H1 (cell line): ENCODE data around the gene FECH. TPM values are rescaled to one million over a fixed set of nuclear protein-coding genes. Genes with fewer than 3 reads are reported as not detected.

Source experiments
- CHD2 ChIP-seq: IDR thresholded peaks from 2 replicates; pipeline ENCODE4 v1.6.1; 2012; ENCODE audit warnings: low read length, improper control_type of control experiment
- CTBP2 ChIP-seq: IDR thresholded peaks from 2 replicates; pipeline ENCODE4 v1.7.0; 2011; ENCODE audit warnings: borderline replicate concordance, mild to moderate bottlenecking, moderate library complexity, mixed read lengths, low read length; ENCODE audit not compliant: insufficient read depth, insufficient read length
- RXRA ChIP-seq: IDR thresholded peaks from 2 replicates; pipeline ENCODE4 v1.6.1; 2011; ENCODE audit warnings: low read depth, mild to moderate bottlenecking, low read length, moderate library complexity; ENCODE audit not compliant: insufficient read depth
- SUZ12 ChIP-seq: fragments of 200-600 bp; sonication (generic); IDR thresholded peaks from 2 replicates; pipeline ENCODE4 v1.6.1; 2012; ENCODE audit warnings: mild to moderate bottlenecking, inconsistent platforms, low read length, moderate library complexity, mixed read lengths
- polyA plus RNA-seq, 7 experiments: library from polyadenylated mRNA; depleted of rRNA in 3 of 7; stranded (reverse) in 5 of 7; unstranded in 2 of 7; fragments of >200 nt in 5 of 7; fragments of 200-250 nt in 2 of 7; gene quantifications; 1 replicate in 5 of 7; 2 replicates in 1 of 7; 4 replicates in 1 of 7; pipeline versions ENCODE4 v1.2.1 to v1.2.3, GENCODE V29; 2011 to 2013; ENCODE audit warnings: missing spikeins in 2 of 7, mixed read lengths in 2 of 7
- total RNA-seq: library from RNA; stranded (reverse); fragmentation: NEBNext Ultra II Directional; extraction: Animal tissue kit (Norgen Biotek cat#: 25700); gene quantifications from 2 replicates; pipeline ENCODE4 v1.2.1, GENCODE V29; 2021
- TF ChIP-seq, protein P1 (sequence below): IDR thresholded peaks from 2 replicates; pipeline ENCODE4 v1.6.1; 2012; ENCODE audit warnings: inconsistent platforms

FECH gene
- total and polyA plus RNA-seq, 2 of the 8 experiments (the other 6 are each of a cell fraction or from before 2014, with no cell fraction given): 13.1 to 26.6 TPM

DNA sequence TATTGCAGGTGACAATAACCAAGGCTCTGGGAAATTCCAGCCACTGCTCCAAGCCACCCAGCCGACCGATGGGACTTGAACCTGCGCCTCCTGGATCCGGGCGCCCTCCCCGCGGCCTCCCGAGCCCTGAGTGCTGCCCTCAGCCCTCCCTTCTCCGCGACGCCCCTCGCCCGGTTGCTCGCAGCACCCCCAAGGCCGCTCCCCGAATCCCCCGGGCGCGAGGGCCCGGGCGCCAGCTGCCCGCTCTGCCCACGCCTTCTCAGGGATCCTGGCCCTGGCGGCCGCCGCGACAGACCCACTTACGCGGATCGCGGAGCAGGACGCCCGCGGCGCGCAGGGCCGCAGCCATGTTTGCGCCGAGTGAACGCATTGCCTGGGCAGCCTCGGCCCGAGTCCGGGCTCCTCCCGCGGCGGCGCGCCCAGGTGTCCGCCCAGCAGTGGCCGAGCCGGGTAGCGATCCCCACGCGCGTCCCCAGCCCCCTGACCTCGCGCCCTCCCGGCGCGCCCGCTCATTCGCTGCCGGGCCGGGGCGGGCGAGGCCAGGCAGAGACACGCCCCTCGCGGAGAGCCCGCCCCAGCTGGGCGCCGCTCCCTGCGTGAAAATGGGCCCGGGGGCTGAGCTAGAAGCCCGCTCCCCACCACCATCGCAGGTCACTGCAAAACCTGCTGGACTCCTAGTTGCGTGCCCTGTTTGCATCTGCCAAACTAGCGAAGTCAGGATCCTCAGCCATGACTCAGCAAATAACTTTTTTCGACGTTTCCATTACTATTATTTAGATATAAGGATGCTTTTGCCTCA lies at the start of gene FECH (continued):
- TF ChIP-seq, protein P1, sequence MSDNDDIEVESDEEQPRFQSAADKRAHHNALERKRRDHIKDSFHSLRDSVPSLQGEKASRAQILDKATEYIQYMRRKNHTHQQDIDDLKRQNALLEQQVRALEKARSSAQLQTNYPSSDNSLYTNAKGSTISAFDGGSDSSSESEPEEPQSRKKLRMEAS: no peak
- TF ChIP-seq CHD2 (no peak), RXRA (no peak), CTBP2 (no peak), SUZ12 (no peak)
